Measurements from ENCODE around the gene CPNE4. TPM values are rescaled to one million over a fixed set of nuclear protein-coding genes. Genes with fewer than 3 reads are reported as not detected.
A peak's percentile ranks its signal among the peaks of the same experiment; 100 is the strongest.

CPNE4 gene
- total and polyA plus RNA-seq, 9 of the 15 experiments (the other 6 are each of a cell fraction or from before 2014, with no cell fraction given), result not detected

- no peak for TF ChIP-seq NKRF (IDR thresholded peaks at IDR 0.05; ENCODE audit: borderline replicate concordance)
- no peak for TF ChIP-seq ZNF707 (CRISPR knock-in tag; conservative IDR thresholded peaks at IDR 0.05)
- TF ChIP-seq ZNF668 (CRISPR knock-in tag; IDR thresholded peaks at IDR 0.05), result no peak
- TF ChIP-seq, protein P1, sequence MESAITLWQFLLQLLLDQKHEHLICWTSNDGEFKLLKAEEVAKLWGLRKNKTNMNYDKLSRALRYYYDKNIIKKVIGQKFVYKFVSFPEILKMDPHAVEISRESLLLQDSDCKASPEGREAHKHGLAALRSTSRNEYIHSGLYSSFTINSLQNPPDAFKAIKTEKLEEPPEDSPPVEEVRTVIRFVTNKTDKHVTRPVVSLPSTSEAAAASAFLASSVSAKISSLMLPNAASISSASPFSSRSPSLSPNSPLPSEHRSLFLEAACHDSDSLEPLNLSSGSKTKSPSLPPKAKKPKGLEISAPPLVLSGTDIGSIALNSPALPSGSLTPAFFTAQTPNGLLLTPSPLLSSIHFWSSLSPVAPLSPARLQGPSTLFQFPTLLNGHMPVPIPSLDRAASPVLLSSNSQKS (CRISPR knock-in tag; IDR thresholded peaks at IDR 0.05), result no peak
- no peak for TF ChIP-seq ZNF830 (CRISPR knock-in tag; IDR thresholded peaks at IDR 0.05)
- TF ChIP-seq EWSR1 (IDR thresholded peaks at IDR 0.05; ENCODE audit: borderline replicate concordance, low read depth, partially characterized antibody), result no peak
- no peak for TF ChIP-seq PTTG1 (tag; IDR thresholded peaks at IDR 0.05; ENCODE audit: low read depth)
These were observed 296.7 kb downstream of the CPNE4 start (continued) for GRCh38 chr3:131738095-131738494.

DNA sequence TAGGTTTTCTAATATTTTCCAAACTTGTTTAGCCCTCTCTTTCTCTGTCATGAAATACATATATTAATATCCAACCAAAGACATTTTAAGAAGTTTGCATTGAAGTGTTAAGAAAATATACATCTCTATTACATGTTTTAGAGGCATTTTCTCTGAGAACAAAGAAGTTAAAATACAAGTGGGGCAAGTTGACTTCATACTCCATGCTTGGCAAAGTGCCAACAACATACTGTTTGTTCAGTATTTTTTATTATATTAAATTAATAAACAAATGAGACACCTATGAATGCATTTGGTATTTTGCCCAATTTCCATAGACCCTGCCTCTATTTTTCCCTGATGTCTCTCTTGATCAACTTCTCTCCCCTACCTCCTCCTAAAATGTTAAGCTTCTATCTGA is 299.3 kb downstream of the CPNE4 start:
- ATAC-seq, result no peak
- no peak overlapping the region for H3K4me3 ChIP-seq
- DNase-seq (ENCODE audit: extremely low read depth in 1 of 4, low spot score in 3 of 4), result no peak
- no peak overlapping the region for H2AFZ ChIP-seq (ENCODE audit: low read depth, low read length)
- intact Hi-C loops (cut with micrococcal nuclease), result no loop called here
- in situ Hi-C loops (cut with MboI), result no loop called here
- H3K79me2 ChIP-seq (ENCODE audit: control insufficient read depth, insufficient read depth, low read length), result no peaks in the 10 kb centered on the region
- no peaks in the 10 kb centered on the region for H4K20me1 ChIP-seq (replicated peaks; ENCODE audit: control insufficient read depth, insufficient read depth, low read length)
- H3K4me1 ChIP-seq (replicated peaks in 1 of 2; ENCODE audit: control insufficient read depth in 2 of 2, insufficient read depth in 2 of 2, low read length in 2 of 2), result no peaks in the 10 kb centered on the region
- ChIA-PET CTCF (ENCODE audit: low intra/inter-chr PET ratio) (no interaction called here), POLR2A (interaction anchor here (0.6 kb wide), 1 partner anchor 228 kb away, joined by 3 read pairs; no protein-coding TSS in a partner anchor)
- no peaks in the 10 kb centered on the region for H3K36me3 ChIP-seq (ENCODE audit: control insufficient read depth, insufficient read depth, low read length)
- no peak overlapping the region for H3K4me2 ChIP-seq (ENCODE audit: insufficient read depth, low read length)
- no peaks in the 10 kb centered on the region for H3K9me3 ChIP-seq (replicated peaks; ENCODE audit: control insufficient read depth, insufficient read depth, low read depth, low read length)
- no peak for FAIRE-seq
- no peaks in the 10 kb centered on the region for H3K27me3 ChIP-seq (ENCODE audit: control insufficient read depth in 2 of 2, insufficient read depth in 2 of 2, low read length in 2 of 2)
- no peak overlapping the region for H3K9ac ChIP-seq (ENCODE audit: insufficient read depth in 1 of 2, low read depth in 2 of 2, low read length in 2 of 2)
- H3K27ac ChIP-seq (ENCODE audit: extremely low read depth, low read depth, low read length), result no peak overlapping the region
- BruUV-seq (replicated peaks), result no TSS peak
- H3K9me1 ChIP-seq (ENCODE audit: control insufficient read depth, insufficient read depth, low read length), result no peaks in the 10 kb centered on the region
- TF ChIP-seq NFIC (IDR thresholded peaks at IDR 0.05) (peak; percentile 89), CTBP1 (IDR thresholded peaks at IDR 0.05; ENCODE audit: borderline replicate concordance) (no peak), SNRNP70 (optimal IDR thresholded peaks at IDR 0.05; ENCODE audit: low read depth, low read length) (no peak), L3MBTL2 (IDR thresholded peaks at IDR 0.05) (no peak), NFIX (CRISPR knock-in tag; IDR thresholded peaks at IDR 0.05; ENCODE audit: low read depth) (peak; percentile 90)

Data from K562 (cell line).